Loucy (cell line): ENCODE results near the gene PARD3B.

Experiments
- EZH2phosphoT487 ChIP-seq: fragments of 200-600 bp; IDR thresholded peaks from 2 replicates; pipeline ENCODE4 v1.6.1; 2018; ENCODE audit warnings: antibody characterized with exemption, mild to moderate bottlenecking, moderate library complexity, borderline replicate concordance
- TF ChIP-seq, protein P1 (sequence below): fragments of 200-600 bp; sonication (generic); conservative IDR thresholded peaks from 2 replicates; pipeline ENCODE4 v1.5.1; 2014; ENCODE audit warnings: mild to moderate bottlenecking, antibody characterized with exemption, low read length

DNA sequence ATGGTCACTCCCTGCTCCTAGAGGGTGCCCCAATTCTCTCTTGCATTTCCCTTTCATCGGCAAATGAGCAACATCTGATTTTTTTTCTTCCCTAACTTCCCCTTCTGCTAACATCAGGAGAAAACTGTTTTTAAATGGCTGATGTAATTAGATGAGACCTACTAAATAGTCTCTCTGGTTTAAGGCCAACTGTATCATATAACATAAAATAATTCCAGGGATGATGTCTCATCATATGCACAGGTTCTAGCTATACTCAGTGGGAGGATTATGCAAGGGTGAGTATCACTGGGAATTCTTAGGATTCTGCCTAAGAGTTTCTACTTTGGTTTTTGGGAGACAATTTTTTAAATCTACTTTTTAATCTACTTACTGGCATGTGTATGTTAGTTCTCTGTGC, 193.4 kb downstream of the PARD3B start:
- TF ChIP-seq, protein P1, sequence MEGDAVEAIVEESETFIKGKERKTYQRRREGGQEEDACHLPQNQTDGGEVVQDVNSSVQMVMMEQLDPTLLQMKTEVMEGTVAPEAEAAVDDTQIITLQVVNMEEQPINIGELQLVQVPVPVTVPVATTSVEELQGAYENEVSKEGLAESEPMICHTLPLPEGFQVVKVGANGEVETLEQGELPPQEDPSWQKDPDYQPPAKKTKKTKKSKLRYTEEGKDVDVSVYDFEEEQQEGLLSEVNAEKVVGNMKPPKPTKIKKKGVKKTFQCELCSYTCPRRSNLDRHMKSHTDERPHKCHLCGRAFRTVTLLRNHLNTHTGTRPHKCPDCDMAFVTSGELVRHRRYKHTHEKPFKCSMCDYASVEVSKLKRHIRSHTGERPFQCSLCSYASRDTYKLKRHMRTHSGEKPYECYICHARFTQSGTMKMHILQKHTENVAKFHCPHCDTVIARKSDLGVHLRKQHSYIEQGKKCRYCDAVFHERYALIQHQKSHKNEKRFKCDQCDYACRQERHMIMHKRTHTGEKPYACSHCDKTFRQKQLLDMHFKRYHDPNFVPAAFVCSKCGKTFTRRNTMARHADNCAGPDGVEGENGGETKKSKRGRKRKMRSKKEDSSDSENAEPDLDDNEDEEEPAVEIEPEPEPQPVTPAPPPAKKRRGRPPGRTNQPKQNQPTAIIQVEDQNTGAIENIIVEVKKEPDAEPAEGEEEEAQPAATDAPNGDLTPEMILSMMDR, result no peak
- TF ChIP-seq EZH2phosphoT487, result no peak
